HG03442 (cell line): ENCODE results near the gene MACROD2.

Experiments used
- ATAC-seq: cut with Tn5 transposase; IDR thresholded peaks from one replicate; pipeline ENCODE4 v1.9.1; 2021; ENCODE audit warnings: mild to moderate bottlenecking, moderate library complexity; ENCODE audit not compliant: unreplicated experiment

The MACROD2 gene

GRCh38 chr20:15222502-15223330, 1227.4 kb downstream of the MACROD2 start:
- no peak for ATAC-seq

- no peak for ATAC-seq
These were observed 1228.9 kb downstream of the MACROD2 start for GRCh38 chr20:15224199-15224598.

GRCh38 chr20:15227102-15227501, 1231.8 kb downstream of the MACROD2 start:
- no peak for ATAC-seq

- ATAC-seq: no peak
These were observed 1236.9 kb downstream of the MACROD2 start for GRCh38 chr20:15232243-15232642.

GRCh38 chr20:15235471-15236198, 1240.3 kb downstream of the MACROD2 start:
- ATAC-seq: no peak

- peak; percentile 88 for ATAC-seq
These were observed 1241.5 kb downstream of the MACROD2 start for GRCh38 chr20:15236812-15237211.

GRCh38 chr20:15239542-15240206, 1244.4 kb downstream of the MACROD2 start:
- no peak for ATAC-seq

GRCh38 chr20:15240801-15241200, 1245.5 kb downstream of the MACROD2 start:
- ATAC-seq: no peak

- no peak for ATAC-seq
These were observed 1246.4 kb downstream of the MACROD2 start for GRCh38 chr20:15241681-15242080.

GRCh38 chr20:15242773-15243172, 1247.5 kb downstream of the MACROD2 start:
- ATAC-seq: no peak

GRCh38 chr20:15245896-15246295, 1250.6 kb downstream of the MACROD2 start:
- no peak for ATAC-seq

- ATAC-seq: peak; percentile 58
These were observed 1253.5 kb downstream of the MACROD2 start for GRCh38 chr20:15248618-15249395.

GRCh38 chr20:15251171-15251570, 1255.9 kb downstream of the MACROD2 start:
- no peak for ATAC-seq

- no peak for ATAC-seq
These were observed 1257.0 kb downstream of the MACROD2 start for GRCh38 chr20:15252304-15252703.

- ATAC-seq: no peak
These were observed 1258.1 kb downstream of the MACROD2 start for GRCh38 chr20:15253431-15253830.

- no peak for ATAC-seq
These were observed 1261.6 kb downstream of the MACROD2 start for GRCh38 chr20:15256676-15257568.

- no peak for ATAC-seq
These were observed 1262.2 kb downstream of the MACROD2 start for GRCh38 chr20:15257569-15257870.

GRCh38 chr20:15265581-15266309, 1270.4 kb downstream of the MACROD2 start:
- no peak for ATAC-seq

- no peak for ATAC-seq
These were observed 1272.6 kb downstream of the MACROD2 start for GRCh38 chr20:15267935-15268334.
